GM18873 (cell line): ENCODE measurements around the gene FBXW10B.
"Not testable (repeated sequence)": the region's sequence is repeated elsewhere in the genome, so short reads cannot be mapped to it uniquely, and the experiment has no call there.

Experiments
- ATAC-seq: cut with Tn5 transposase; IDR thresholded peaks from one replicate; pipeline ENCODE4 v1.9.1; 2021; ENCODE audit warnings: mild to moderate bottlenecking, moderate library complexity, moderate number of reproducible peaks; ENCODE audit not compliant: unreplicated experiment, low FRiP score

Gene FBXW10B

DNA sequence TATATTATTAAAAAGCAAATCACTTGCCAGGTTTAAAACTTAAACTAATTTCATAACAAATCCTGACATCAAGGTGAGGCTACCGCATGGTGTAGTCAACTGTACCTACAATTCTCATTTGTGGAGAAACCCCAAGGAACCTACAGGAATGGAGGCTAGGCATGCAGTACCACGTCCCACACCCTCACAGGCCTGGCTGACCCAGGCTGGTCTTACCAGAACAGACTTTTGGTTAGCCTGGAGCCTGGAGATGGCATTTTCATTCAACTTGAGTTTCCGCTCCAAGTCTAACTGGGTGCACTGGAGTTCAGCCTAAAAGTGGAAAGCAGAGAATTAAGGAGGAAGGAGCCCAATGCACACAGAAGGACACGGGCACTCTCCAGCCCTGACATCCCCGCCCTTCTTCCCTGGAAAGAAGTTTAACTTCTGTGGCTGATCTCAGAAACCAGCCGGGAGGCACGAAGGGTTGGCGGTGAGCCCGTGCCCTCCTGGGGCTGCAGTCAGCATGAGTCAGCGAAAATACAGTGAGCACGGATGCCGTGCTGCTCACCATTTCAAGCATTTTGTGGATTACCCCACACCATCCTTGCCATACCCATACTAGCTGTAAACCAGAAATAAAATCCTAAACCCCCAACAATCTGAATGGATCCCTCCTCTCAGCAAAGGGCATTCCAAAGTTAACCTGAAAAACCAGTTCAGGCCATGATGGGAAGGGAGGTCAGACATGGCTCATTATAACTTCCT lies 23.2 kb upstream of the FBXW10B start:
- ATAC-seq, result not testable (repeated sequence)

DNA sequence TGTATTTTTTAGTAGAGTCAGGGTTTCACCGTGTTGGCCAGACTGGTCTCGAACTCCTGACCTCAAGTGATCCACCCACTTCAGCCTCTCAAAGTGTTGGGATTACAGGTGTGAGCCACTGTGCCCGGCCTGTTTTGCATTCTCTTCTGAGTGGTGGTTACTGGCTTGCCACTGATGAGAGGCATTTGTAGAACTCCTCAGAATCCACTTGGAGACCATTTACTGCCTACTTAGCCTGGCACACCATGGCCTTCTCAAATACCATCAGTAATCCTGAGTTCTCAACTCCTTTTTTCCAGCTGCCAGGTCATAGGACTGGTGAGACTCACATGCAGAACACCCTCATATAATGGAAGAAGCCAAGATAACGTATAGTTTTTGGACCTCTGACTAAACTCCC lies 22.5 kb upstream of the FBXW10B start:
- not testable (repeated sequence) for ATAC-seq

DNA sequence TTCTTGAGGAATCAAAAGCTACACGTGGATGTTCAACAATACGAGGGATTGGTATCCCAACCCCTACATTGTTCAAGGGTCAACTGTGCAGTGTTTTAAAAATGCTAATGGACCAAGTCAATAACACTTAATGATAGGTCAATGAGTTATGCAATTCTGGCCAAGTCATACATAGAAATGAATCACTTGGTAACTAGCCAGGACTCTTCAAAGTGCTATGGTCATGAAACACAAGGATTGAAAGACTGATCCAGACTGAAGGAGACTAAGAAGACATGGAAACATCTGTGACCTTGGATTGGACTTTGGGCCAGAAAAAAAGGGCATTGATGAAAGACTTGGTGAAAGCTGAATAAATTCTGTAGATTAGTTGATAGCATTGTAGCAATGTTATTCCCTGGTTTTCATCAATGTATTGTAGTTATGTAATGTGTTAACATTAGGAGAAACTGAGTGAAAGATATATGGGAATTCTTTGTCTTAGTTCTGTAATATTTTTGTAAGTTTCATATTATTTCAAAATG lies 11.5 kb upstream of the FBXW10B start:
- ATAC-seq, result not testable (repeated sequence)

- ATAC-seq, result not testable (repeated sequence)
Measured at GRCh38 chr17:15629991-15630390, 10.5 kb upstream of the FBXW10B start.

DNA sequence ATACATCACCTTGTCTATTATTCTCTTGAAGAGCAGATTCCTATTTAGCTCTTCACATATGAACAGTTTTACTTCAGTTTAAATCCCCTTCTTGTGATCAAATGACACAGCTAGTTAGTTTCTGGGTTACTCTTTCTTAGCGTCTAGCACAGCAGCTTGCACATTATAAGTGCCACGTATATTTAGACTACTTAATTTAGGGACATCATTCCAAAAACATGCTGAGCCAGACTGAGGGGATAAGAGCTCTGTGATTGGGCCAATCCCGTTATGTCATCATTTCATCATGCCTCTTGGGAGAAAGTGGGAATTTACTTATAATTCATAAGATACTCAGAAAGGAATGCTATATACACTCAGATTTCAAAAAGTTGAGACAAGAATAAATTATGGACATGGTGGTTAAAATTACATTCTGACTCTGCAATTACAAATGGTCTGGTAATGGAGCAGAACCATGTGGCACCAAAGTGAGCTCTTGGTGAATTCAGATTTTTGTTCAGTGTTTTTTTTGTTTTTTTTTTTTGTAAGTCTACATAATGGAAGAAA lies 4.2 kb upstream of the FBXW10B start:
- not testable (repeated sequence) for ATAC-seq

DNA sequence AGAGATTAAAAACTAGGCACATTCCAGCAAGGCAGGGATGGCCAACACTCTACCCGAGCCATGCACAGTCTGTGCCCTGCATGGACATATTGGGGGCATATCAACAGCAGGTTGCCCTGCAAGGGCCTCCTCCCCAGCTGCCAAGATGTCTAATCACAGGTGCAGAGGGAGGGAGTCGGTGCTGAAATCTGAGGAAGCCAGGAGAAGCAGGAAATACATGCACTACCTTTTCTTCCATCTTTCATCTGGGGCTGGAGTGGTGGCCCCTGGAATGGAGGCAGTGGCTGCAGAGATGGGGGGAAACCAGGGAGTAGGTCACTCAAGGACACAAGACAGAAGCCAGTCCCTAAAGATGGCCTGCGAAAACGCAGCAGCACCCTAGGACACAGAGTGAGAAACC lies 3.8 kb upstream of the FBXW10B start:
- ATAC-seq, result not testable (repeated sequence)

- not testable (repeated sequence) for ATAC-seq
Measured at GRCh38 chr17:15622124-15622523, 2.6 kb upstream of the FBXW10B start.

GRCh38 chr17:15616828-15617227 lies 2.7 kb downstream of the FBXW10B start:
- ATAC-seq, result not testable (repeated sequence)

- ATAC-seq, result not testable (repeated sequence)
Measured at GRCh38 chr17:15615850-15616249, 3.7 kb downstream of the FBXW10B start.

GRCh38 chr17:15613111-15613510 lies 6.4 kb downstream of the FBXW10B start:
- ATAC-seq, result not testable (repeated sequence)

- not testable (repeated sequence) for ATAC-seq
Measured at GRCh38 chr17:15592960-15593359, 26.5 kb downstream of the FBXW10B start.

GRCh38 chr17:15591986-15592385 lies 27.5 kb downstream of the FBXW10B start:
- ATAC-seq, result not testable (repeated sequence)

DNA sequence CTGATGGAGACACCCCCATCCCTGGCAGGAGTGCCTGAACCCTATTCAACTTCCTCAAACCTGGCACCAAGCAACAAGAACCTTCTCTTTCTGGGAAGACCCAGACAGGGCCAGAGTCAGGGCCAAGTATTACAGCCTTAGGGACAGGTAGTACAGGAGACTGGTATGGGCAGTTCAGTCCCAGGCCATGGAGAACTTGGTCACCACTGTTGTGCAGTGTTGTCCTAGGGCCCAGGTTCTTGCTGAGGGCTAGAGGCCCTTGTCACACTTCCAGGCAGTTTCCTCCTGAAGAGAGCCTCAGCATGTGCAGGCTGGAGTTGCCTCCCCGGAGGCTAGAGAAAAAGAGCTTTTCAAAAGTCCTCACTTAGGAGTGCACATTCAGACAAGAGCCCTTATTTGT lies 28.7 kb downstream of the FBXW10B start:
- ATAC-seq, result not testable (repeated sequence)

GRCh38 chr17:15589544-15590536 lies 29.7 kb downstream of the FBXW10B start:
- not testable (repeated sequence) for ATAC-seq

DNA sequence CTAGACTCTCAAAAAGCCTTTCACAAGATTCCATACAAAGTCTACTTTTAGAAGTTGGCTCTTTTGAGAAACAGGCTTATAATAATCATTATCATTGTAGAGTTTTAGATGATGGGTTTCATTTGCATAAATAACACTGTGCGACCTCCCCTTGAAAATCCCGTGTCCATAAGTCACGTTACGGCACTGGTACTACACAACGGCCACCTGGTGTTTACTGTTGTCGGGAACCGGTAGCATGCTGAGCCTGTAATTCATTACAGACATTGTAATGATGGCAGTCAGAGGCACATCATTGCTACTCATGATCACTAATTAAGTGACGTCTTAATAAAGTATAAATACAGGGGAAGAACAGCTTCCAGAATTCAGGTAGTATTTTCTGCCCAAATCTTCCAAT lies 31.5 kb downstream of the FBXW10B start:
- not testable (repeated sequence) for ATAC-seq

GRCh38 chr17:15583313-15583712 lies 36.2 kb downstream of the FBXW10B start:
- not testable (repeated sequence) for ATAC-seq

DNA sequence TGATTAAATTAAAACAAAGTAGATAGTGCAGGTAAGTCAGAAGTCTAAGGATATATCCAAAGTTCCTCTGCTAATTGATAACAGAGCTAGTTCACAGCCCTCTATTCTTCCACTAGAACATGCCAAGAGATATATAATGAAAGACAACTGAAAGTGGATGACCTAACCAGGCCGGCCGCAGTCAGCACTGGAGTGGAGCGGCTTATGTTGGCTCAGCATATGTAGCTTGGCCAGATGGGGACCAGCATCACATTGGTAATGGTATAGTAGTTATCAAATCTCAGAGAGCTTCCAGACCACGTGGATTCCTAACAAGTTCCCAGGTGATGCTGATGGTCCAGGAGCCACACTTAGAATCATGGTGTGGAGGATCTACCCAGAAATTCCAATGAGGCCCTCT lies 38.0 kb downstream of the FBXW10B start:
- ATAC-seq, result not testable (repeated sequence)

- not testable (repeated sequence) for ATAC-seq
Measured at GRCh38 chr17:15576848-15577247, 42.7 kb downstream of the FBXW10B start.

- ATAC-seq, result not testable (repeated sequence)
Measured at GRCh38 chr17:15574660-15575059, 44.8 kb downstream of the FBXW10B start.

GRCh38 chr17:15573870-15574269 lies 45.6 kb downstream of the FBXW10B start:
- not testable (repeated sequence) for ATAC-seq
